Measurements from ENCODE around the gene C10orf62. TPM values are rescaled to one million over a fixed set of nuclear protein-coding genes. Genes with fewer than 3 reads are reported as not detected.

C10orf62 gene
- total RNA-seq, 1 donor from 2014 or later, result not detected

DNA sequence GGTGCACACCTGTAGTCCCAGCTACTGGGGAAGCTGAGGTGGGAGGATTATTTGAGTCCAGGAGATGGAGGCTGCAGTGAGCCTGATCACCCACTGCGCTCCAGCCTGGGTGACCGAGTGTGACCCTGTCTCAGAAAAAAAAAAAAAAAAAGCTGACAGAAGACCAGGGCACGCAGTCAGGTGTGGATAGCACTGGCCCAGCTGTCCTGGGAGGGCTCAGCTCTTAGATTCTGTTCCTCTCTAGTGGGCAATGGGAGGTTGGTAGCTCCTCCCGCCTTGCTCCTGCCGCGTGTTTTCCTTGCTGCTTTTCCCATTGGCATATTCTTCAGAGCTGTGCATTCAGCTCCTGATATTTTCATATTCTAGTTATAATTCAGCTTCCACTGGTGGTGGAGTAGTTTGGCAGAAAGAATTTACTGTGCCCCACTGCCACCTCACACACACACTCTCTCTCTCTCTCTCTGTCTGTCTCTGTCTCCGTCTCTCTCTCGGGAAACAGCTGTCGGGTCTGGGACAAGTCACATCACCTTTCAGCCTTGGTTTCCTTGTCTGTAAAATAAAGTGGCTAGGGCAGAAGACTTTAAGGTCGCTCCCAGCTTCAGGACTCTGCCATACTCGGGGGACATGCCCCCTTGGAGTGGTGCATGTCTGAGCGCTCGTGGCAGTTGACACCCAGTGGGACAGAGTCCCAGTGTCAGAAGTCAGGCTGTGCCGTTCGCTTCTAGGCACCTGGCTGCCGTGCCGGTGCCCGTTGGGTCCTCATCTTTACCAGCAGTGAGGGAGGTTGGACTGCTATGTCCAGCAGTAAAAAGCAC lies 42.9 kb upstream of the C10orf62 start:
- H3K36me3 ChIP-seq (ENCODE audit: control insufficient read depth, insufficient read depth, low read length), result no peaks in the 10 kb centered on the region
- no peaks in the 10 kb centered on the region for H3K27me3 ChIP-seq (ENCODE audit: control insufficient read depth, insufficient read depth, low read length)
- H3K4me3 ChIP-seq (ENCODE audit: low read depth, low read length), result no peak overlapping the region
- TF ChIP-seq, protein P1, sequence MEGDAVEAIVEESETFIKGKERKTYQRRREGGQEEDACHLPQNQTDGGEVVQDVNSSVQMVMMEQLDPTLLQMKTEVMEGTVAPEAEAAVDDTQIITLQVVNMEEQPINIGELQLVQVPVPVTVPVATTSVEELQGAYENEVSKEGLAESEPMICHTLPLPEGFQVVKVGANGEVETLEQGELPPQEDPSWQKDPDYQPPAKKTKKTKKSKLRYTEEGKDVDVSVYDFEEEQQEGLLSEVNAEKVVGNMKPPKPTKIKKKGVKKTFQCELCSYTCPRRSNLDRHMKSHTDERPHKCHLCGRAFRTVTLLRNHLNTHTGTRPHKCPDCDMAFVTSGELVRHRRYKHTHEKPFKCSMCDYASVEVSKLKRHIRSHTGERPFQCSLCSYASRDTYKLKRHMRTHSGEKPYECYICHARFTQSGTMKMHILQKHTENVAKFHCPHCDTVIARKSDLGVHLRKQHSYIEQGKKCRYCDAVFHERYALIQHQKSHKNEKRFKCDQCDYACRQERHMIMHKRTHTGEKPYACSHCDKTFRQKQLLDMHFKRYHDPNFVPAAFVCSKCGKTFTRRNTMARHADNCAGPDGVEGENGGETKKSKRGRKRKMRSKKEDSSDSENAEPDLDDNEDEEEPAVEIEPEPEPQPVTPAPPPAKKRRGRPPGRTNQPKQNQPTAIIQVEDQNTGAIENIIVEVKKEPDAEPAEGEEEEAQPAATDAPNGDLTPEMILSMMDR (IDR thresholded peaks at IDR 0.05; ENCODE audit: insufficient read depth, low read length, poor library complexity, severe bottlenecking), result no peak
- no peak for DNase-seq (ENCODE audit: low read depth)

- H3K4me3 ChIP-seq (ENCODE audit: low read depth, low read length), result no peak overlapping the region
- no peaks in the 10 kb centered on the region for H3K36me3 ChIP-seq (ENCODE audit: control insufficient read depth, insufficient read depth, low read length)
- DNase-seq (ENCODE audit: low read depth), result no peak
- no peaks in the 10 kb centered on the region for H3K27me3 ChIP-seq (ENCODE audit: control insufficient read depth, insufficient read depth, low read length)
- TF ChIP-seq, protein P1 (IDR thresholded peaks at IDR 0.05; ENCODE audit: insufficient read depth, low read length, poor library complexity, severe bottlenecking), result no peak
Observed at GRCh38 chr10:97547271-97547600, 42.3 kb upstream of the C10orf62 start.

DNA sequence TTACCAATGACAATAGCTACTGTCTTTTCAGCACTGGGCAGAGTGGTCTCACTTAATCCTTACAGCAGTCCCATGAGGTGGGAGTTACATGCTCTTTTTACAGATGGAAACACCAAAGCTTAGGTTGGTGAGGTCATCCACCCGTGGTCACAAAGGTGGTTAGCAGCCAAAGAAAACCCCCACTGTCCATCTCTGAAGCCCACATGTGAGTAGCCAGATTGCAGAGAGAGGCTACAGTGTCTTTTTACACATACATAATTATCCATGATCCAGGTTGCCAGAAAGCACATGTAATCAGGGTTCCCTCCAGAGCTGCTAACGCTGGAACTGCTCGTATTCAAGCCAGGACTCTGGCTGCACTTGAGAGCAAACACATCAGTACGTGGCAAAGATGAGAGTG lies 41.6 kb upstream of the C10orf62 start:
- Histone ChIP-seq H3K27me3 (ENCODE audit: control insufficient read depth, insufficient read depth, low read length) (no peaks in the 10 kb centered on the region), H3K4me3 (ENCODE audit: low read depth, low read length) (no peak overlapping the region), H3K36me3 (ENCODE audit: control insufficient read depth, insufficient read depth, low read length) (no peaks in the 10 kb centered on the region)
- DNase-seq (ENCODE audit: low read depth), result no peak
- TF ChIP-seq, protein P1 (IDR thresholded peaks at IDR 0.05; ENCODE audit: insufficient read depth, low read length, poor library complexity, severe bottlenecking), result no peak

- Histone ChIP-seq H3K4me3 (ENCODE audit: low read depth, low read length) (no peak overlapping the region), H3K27me3 (ENCODE audit: control insufficient read depth, insufficient read depth, low read length) (no peaks in the 10 kb centered on the region), H3K36me3 (ENCODE audit: control insufficient read depth, insufficient read depth, low read length) (no peaks in the 10 kb centered on the region)
- DNase-seq (ENCODE audit: low read depth), result no peak
- TF ChIP-seq, protein P1 (IDR thresholded peaks at IDR 0.05; ENCODE audit: insufficient read depth, low read length, poor library complexity, severe bottlenecking), result no peak
Observed at GRCh38 chr10:97548828-97549455, 40.6 kb upstream of the C10orf62 start.

DNA sequence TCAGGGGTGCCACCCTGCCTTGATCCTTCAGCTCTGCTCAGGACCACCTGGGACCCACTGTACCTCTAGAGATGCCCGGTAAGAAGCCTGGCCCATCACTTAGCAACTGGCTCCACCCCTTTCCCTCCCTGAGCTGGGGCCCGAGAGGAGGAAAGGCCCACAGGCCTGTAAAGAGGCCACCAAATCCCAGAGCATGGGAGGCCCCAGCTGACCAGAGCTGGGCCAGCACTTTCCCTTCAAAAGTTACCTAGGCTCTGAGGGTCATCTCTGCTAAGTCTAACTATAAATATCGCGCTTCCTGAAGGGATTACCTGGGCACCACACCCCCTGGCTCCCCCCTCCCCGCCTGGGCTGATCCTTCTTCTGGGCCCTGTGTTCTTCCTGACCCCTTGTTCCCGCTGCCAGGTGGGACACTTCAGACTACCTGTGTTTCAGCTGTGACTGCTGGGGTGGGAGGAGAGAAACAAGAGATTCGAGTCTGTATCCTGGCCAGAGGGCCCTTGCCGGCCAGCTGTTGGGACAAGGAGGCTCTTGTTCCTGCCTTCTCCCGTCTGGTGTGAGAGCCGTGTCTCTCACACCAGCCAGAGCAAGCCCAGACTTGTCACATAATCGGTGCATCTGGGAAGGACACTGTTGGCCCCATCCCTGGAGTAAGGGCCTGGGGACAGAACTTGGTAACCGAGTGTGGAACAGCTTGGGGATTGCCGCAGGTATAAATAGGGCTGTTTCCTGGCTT lies 39.8 kb upstream of the C10orf62 start:
- Histone ChIP-seq H3K27me3 (ENCODE audit: control insufficient read depth, insufficient read depth, low read length) (no peaks in the 10 kb centered on the region), H3K36me3 (ENCODE audit: control insufficient read depth, insufficient read depth, low read length) (no peaks in the 10 kb centered on the region), H3K4me3 (ENCODE audit: low read depth, low read length) (no peak overlapping the region)
- TF ChIP-seq, protein P1 (IDR thresholded peaks at IDR 0.05; ENCODE audit: insufficient read depth, low read length, poor library complexity, severe bottlenecking), result no peak
- no peak for DNase-seq (ENCODE audit: low read depth)
